Measurements from ENCODE around the gene SP140L. TPM values are rescaled to one million over a fixed set of nuclear protein-coding genes. Genes with fewer than 3 reads are reported as not detected.

SP140L gene
- total RNA-seq, 4 donors from 2014 or later = 5.3 to 37.5 (median 18.3) TPM

GRCh38 chr2:230318190-230319121 is 8.5 kb upstream of the SP140L start:
- ATAC-seq (ENCODE audit: low FRiP score) (no peak), DNase-seq (ENCODE audit: low spot score) (no peak)
- no peak for TF ChIP-seq CTCF (IDR thresholded peaks at IDR 0.05)

GRCh38 chr2:230319211-230319862 is 7.7 kb upstream of the SP140L start:
- no peak for ATAC-seq (ENCODE audit: low FRiP score)
- TF ChIP-seq CTCF (IDR thresholded peaks at IDR 0.05) = no peak
- DNase-seq (ENCODE audit: low spot score) = no peak

- DNase-seq (ENCODE audit: low spot score) (no peak), ATAC-seq (ENCODE audit: low FRiP score) (no peak)
- TF ChIP-seq CTCF (IDR thresholded peaks at IDR 0.05) = no peak
Measured at GRCh38 chr2:230321031-230321430, 6.0 kb upstream of the SP140L start.

DNA sequence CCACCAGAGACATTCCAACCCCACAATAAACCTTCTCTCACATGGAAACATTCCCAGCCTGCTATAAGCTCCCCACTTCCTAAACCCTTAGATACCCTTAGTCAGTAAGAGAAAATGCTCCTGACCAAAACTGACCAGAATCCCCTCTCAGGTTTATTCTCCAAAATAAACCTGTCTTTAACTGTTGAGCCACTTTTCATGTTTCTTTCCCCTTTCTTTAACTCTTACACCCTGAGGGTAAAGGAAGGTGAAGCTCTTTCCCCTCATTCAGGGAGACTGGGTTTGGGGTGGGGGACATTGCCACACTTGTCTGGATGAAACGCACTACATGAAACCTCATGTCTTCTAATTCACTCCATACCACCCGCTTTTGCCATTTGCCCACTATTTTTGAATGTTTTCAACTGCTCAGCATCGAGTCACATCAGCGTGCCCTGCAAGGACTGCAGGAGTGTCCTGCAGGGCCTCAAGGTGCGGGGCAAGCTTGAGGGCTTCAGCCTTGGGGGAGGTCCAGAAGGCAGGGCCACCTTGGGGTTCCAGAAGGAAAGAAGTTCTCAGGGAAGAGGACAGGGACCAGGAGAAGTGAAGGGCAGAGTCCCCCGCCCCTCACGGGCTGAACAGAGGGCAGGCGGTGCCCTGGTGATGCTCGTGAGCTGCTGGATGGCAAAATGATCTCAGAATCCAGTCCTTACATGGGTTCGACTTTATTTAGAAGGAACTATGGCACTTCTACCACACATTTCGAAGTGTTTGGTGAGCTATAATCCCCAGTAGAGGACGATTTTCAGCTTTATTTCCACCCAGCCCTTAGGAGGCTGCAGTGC is 4.2 kb upstream of the SP140L start:
- DNase-seq (ENCODE audit: low spot score) (no peak), ATAC-seq (ENCODE audit: low FRiP score) (no peak)
- no peak for TF ChIP-seq CTCF (IDR thresholded peaks at IDR 0.05)

DNA sequence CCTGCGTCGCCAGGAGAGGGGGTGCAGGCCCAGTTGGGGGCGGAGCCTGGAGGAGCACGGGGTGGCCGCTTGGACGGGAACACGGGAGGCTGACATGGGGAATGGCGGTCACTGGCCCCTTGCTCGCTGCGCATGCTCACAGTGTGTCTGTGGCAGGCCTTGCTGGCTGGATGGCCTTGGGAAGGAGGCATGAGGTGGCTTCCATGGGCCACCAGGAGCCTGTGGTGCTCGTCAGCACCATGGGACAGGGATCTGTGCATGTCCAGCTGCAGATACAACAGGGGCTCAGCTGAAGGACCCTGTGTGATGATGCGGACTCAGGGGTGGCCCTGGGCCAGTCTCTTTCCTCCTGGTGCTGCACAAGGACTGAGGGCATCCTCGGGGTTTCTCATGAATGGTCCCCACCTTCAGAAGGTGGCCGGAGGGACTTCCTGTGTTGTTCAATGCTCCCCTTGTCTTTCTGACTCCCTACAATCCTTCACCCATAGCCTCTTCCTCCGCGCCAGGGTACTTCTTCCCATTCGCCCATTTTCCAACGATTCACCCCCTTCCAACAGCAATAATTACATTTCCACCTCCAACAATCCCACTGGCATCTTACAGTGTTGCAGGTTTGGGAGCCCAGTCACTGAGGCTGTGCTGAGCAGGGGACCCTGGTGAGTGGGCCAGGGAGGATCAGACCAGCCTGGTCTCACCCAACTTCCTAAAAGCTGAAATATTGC is 3.4 kb upstream of the SP140L start:
- ATAC-seq (ENCODE audit: low FRiP score) (no peak), DNase-seq (ENCODE audit: low spot score) (no peak)
- TF ChIP-seq CTCF (IDR thresholded peaks at IDR 0.05) = no peak

DNA sequence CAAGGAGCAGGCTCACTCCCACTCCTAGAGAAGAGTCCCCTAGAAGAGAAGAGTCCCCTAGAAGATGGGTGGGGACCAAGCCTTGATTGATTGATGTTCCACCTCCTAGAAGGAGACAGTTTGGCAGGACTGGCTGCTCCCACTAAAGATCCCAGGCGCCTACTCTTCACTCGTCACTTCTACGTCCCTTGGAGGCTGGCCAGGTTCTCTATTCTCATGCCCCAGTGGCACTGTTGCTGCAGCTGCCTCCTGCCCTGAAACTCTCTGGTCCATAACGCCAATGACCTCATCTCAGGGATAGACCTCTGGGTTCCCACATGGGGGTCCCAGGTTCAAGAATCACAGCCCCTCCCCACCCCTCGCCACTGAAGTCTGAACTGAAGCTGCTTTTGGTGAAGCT is 2.5 kb upstream of the SP140L start:
- DNase-seq (ENCODE audit: low spot score) (no peak), ATAC-seq (ENCODE audit: low FRiP score) (no peak)
- no peak for TF ChIP-seq CTCF (IDR thresholded peaks at IDR 0.05)

All from omental fat pad (tissue), 4 donors.